ENCODE results near the gene DKKL1.

The DKKL1 gene

DNA sequence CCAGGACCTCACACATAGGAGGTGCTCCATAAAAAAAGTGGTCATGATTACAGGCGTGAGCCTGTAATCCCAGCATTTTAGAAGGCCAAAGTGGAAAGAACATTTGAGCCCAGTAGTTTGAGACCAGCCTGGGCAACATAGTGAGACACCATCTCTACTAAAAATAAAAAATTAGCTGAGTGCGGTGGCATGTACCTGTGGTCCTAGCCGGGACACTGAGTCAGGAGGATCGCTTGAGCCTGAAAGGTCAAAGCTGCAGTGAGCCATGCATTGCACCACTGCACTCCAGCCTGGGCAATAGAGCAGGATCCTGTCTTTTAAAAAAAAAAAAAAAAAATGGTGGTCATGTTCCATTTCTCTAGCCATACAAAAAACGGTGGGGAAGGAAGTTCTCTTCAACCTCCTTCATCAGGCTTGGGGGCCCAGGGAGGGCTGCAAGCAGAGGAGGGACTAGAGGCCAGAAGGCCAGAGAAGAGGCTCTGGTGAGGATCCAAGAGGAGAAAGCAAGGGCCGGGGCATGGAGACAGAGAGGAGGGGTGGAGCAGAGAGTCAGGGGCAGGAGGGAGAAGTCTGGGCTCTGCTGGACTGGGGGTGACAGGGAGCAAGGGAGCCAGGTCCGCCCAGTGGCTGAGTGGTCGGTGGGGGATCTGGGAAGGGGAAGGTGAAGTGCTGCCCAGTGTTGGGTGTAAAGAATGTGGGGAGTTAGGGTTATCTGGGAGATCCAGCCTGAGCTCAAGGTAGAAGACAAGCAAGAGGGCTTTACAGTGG lies 33.2 kb downstream of the DKKL1 start:
- DNase-seq: no peak

DNA sequence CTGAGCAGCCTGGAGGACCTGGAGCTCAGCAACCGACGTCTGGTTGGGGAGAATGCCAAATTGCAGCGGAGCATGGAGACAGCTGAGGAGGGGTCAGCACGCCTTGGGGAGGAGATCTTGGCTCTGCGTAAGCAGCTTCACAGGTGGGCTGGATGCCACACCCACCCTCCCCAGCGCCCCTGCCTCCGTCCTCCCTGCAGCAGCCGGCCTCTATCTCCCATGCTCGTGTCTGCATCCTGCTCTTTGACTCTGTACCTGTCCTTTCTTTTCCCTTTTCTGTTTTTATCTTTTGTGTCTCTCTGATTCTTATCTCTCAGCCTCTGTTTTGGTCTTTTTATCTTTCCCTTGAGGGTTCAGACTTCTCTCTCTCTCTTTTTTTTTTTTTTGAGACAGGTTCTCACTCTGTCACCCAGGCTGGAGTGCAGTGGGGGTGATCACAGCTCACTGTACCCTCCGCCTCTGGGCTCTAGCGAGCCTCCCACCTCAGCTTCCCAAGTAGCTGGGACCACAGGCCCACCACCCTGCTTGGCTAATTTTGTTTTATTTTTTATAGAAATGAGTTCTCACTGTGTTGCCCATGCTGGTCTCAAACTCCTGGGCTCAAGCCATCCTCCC lies 34.4 kb downstream of the DKKL1 start:
- DNase-seq: no peak

DNA sequence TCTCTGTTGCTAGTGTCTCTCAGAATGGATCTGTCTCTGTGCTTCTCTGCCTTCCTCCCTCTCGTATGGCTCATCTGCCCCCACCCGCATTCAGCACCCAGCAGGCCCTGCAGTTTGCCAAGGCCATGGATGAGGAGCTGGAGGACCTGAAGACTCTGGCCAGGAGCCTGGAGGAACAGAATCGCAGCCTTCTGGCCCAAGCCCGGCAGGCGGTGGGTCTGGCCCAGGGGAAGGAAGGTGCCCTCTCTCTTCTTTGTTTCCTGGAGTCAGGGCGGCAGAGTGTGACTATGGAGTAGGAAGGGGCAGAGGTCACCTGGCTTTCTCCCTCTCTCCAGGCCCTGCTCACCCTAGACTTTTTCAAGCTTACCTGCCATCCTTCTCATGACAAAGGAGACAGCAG lies 35.3 kb downstream of the DKKL1 start:
- DNase-seq: no peak

DNA sequence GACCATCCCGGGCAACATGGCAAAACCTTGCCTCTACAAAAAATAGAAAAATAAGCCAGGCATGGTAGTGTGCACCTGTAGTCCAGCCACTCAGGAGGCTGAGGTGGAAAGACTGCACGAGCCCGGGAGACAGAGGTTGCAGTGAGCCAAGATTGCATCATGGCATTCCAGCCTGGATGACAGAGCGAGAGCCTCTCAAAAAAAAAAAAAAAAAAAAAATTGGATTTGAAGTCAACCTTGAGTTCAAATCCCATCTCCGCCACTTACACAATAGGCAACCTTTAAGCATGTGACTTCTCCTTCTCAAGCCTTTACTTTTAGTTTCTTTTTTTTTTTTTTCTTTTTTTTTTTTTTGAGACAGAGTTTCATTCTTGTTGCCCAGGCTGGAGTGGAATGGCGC lies 36.4 kb downstream of the DKKL1 start:
- no peak for DNase-seq

DNA sequence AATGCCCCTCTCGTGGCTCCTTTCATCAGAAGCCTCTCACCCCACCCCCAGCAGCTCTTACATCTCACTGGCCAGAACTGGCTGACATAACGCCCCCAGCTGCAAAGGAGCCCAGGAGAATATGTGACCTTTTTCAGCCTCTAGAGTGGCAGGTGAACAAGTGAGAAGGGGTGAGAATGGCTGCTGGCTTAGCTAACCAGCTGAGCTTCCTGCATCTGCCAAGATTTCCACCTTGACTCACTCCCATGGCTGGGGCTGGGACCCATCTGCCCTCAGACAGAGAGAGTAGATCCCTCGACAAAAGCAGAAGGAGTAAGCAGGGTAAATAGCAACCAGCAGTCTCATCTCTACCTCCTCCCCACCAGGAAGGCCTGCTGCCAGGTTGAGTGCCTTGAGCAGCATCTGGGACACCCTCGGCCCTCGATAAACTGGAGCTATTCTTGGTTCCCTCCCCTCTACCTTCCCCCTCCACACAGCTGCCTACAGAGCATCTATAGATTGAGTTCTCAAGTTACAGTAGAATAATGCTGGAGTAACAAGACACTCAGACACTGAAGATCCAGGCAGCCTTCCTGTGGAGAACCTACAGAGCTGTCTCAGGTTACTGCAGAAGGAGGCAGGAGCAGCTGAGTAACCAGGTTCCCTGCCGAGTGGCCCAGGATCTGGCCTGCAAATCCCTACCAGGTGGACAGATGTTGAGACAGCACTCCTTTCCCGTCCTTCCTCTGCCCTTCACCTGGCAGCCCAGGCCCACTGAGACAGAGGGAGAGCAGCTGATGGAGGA lies 39.9 kb downstream of the DKKL1 start:
- no peak for DNase-seq

DNA sequence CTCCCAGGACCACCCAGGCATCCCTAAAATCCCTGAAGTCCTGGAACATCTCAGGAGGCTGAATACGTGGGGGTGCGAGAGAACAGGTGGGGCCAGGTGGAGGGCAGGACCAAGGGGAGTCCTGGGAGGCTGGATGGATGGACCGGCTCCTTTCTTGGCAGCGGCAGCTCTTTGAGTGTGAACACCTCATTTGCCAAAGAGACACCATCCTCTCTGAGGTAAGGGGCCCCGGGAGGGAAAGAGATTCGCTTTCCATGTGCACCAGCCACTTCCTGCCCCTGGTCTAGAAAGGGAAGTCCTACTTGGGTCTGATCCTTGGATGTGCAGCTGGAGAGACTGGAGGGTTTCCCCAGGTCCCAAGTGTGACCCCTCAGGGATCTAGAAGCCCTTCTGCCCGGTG lies 43.4 kb downstream of the DKKL1 start:
- DNase-seq: no peak

DNA sequence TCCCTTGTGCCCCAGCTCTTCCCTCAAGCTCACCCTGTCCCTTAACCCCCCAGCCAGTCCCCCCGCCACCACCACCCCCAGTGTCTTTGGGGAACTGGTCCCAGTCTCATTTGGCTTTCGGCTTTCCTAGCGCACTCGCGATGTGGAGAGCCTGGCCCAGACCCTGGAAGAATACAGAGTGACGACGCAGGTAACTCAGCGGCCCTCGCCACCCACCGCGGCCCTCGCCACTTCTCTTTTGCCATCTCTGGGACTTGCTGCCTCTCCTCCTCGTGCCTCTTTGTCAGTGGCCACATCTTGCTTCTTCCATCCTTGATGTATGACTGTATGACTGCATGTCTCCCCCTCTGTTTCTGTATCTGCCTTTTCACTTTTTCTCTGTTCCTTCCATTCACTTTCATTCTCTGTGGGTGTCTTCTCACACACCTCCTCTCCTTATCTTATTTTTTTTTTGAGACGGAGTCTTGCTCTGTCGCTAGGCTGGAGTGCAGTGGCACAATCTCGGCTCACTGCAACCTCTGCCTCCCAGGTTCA lies 43.9 kb downstream of the DKKL1 start:
- no peak for DNase-seq

DNA sequence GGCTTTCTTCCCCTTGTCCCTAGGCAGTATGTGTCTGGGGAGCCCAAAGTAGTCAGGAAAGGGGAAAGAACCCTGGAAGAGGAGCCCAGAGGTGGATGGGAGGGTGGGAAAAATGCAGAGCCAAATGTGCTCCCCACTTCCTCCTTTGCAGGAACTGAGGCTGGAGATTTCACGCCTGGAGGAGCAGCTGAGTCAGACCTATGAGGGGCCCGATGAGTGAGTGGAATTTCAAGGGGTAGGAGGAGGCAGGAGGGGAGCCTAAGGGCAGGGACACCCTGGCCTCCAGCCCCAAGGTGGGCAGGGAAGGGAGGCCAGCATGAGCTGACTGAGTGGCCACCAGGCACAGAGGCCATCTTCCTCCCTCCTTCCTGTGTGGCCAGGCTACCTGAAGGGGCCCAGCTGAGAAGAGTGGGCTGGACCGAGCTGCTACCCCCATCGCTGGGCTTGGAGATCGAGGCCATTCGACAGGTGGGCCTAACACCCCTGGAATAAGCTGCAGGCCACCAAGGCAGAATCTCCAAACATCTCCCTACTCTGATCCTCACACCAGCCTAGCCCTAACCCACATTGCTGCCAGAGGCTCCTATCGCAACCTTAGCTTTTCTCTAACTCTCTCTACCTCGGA lies 45.3 kb downstream of the DKKL1 start:
- no peak for DNase-seq

DNA sequence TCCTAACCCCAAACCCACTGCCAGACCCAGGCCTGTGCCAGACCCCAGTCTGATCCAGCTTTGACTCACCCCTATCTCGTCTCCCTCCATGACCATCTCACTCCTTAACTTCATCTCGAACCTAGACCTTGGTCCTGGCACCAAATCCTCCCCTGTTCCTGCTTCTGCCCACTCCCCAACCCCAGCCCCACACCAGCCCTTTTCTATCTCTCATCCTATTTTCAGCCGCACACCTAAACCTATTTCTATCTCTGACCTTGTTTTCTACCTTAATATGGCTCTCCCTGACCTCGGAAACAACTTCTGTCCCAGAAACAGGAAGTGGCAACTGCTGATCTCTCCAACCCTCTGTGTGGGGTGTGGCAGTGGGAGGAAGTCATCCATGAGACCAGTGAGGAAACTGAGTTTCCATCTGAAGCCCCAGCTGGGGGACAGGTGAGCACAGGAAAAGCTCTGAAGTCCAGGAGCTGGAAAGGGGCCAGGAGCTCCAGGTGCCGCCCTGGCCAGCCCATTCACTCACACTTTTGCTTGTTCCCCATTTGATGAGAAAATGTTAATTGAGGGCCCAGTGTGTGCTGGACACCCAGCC lies 45.9 kb downstream of the DKKL1 start:
- DNase-seq: peak; percentile 42

DNA sequence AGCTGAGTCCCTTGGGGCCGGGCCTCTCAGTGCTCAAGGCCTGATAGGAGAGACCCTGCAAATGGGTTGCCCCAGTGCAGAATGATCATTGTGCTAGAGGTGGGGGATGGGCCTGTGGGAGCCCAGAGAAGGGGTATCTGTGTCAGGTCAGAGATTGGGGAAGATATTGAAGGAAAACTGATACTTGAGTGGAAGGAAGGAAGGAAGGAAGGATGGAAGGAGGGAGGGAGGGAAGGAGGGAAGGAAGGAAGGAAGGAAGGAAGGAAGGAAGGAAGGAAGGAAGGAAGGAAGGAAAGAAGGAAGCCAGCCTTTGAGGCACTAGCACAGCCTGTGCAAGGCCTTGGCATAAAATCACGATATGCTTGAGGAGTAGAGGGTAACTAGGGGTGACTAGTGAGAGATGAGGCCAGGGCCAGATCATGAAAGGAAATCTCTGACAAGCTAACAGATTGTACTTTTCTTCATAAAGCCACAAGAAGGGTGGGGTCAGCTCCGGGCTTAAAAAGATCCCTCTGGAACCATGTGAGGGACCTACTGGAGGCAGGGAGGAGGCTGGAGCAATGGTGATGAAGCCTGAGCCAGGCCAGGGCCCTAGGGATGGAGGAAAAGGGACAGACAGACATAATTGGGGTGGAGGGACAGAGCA lies 48.1 kb downstream of the DKKL1 start:
- no peak for DNase-seq

DNA sequence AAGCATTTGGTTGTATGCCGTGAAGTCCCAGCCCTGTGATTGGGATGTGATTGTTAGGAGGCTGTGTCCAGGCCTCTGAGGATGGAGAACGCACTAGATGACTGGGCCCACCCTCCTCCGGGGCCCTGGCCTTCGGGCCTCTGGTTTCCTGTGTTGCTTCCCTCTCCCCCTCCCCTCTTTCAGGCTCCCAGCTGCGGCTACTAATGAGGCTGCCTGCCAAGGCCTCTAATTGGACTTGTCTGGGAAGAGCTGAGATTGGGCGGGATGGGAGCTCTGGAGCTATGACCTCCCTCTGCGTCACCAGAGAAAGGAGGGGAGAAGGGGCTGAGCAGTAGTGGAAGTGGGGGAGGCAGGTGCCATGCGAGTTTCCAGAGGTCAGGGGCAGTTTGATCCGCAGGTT lies 49.7 kb downstream of the DKKL1 start:
- no peak for DNase-seq

DNA sequence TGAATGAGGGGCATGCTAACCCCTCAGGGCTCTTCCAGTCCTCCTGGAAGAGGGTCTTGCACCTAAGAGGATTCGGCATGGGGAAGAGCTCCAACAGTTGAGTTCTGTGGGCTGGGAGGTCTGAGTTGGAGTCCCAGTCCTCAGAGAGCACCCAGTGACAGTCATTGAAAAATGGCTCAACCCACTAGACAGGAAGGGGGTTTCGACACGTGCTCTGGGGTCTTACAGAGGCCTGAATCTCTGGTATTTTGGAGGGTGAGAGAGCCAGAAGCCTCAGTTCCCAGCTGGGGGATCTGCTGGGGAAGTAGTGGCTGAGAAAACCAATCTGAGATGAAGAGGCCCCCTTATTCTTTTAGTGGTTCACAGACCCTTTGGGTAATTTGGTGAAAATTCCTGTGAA lies 50.6 kb downstream of the DKKL1 start:
- no peak for DNase-seq

DNA sequence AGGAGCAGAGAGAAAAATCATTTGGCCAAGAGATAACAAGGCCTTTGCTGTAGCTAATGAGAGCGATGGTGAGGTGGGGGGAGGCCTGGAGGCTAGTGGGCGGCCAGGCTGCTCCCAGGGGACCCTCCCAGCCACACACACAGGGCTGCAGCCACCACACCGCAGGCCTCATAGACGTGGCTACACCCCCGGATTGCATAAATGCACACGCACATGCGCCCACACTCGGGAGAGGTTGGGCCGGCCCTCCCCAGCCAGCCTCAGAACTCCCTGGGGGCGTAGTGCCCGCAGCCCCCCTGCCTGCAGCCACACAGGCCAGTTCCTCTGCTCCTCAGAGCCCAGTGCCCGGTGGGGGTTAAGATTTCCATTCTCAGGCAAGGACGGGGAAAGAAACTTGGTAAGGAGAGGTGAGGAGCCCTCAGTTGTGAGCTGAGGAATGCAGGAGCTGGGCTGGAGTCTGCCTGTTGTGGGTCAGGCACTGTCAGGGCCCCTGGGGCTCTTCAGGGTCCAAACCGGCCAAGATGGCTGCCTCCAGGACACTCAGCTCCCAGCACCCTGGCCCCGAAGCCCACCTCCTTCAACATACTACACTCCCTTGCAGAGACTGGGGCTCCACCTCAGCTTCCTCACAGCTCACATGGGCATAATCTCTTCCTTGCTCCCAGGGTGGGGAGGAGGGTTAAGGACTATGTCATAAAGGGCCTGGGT lies 51.6 kb downstream of the DKKL1 start:
- DNase-seq: no peak

DNA sequence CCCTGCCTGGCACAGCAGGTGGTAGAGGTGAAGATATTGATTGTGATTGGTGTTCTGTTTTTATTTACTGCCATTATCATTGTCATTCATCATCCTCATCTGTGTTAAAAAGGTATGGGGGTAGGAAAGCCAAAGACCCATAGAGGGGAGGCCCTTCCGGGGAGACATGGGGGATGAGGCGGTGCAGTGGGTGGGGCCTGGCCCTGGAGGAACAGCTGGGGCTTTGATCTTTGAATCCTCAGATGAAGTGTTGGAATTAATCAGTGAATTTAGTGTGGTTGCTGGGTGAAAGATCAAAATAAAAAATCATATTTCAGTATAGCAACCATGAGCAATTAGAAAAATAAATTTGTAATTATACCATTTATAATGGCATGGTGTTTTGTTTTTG lies 52.1 kb downstream of the DKKL1 start:
- no peak for DNase-seq

DNA sequence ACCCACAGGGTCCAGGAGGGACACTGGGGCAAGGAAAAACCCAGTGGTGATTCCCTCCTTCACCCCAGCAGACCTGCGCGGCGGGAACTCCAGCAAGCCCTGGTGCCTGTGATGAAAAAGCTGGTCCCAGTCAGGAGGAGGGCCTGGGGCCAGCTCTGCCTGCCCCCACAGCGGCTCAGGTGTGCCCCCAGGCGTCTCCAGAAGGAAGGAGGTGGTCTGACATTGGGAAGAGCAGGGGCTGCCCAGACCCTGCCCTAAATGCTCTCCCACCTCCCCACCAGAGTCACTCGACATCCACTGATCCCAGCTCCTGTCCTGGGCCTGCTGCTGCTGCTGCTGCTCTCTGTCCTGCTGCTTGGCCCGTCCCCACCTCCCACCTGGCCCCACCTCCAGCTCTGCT lies 53.4 kb downstream of the DKKL1 start:
- DNase-seq: no peak

DNA sequence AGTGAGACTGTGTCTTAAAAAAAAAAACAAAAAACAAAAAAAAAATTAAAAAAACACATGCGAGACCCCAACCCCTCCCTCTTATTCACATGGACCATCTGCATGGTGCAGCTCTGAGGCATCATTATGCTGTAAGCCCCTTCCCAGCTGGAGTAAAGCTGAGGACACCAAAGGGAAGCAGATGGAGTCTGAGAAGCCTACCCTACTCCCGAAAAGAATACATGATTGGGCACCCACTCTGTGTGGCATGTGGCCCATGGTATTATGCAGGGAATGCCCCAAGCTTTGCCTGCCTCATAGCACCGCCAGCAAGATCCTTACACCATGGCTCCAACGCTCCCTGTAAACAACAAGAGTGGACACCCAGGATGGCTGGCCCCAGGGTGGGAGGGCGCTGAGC lies 54.8 kb downstream of the DKKL1 start:
- DNase-seq: no peak

DNA sequence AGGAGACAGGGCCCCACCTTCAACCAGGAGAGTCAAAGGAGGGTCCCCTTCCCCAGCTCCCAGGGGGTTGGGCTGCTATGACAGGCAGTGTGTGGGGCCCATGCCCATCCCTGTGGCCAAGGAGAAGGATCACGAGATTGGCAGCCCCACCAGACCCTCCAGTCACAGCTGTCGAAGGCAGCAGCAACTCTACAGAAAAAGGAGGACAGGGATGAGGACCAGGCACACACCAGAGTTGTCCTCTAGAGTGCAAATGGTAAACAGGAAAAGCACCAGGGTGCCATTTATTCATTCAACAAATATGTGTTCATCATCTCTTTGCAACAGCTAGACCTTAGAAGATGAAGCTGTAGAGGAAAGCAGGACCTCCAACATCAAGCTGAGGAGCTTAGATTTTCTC lies 55.5 kb downstream of the DKKL1 start:
- DNase-seq: no peak

DNA sequence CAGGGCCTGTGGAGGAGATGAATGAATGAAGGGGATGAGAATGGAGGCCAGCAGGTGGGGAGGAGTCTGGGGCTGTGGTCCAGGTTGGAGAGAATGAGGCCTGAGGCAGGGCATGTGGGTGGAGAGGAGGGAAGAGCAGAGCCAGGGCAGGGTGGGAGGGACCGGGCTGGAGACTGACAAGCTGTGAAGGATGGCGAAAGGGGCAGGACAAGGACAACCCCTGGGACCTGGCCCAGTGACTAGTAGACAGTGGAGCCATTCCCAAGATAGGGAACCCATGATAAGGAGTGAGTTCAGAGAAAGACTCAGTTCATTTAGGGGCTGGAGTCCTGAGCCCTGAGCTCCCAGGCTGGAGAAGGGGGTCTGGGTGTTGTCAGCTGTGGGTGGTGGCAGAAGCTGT lies 56.5 kb downstream of the DKKL1 start:
- no peak for DNase-seq

DNA sequence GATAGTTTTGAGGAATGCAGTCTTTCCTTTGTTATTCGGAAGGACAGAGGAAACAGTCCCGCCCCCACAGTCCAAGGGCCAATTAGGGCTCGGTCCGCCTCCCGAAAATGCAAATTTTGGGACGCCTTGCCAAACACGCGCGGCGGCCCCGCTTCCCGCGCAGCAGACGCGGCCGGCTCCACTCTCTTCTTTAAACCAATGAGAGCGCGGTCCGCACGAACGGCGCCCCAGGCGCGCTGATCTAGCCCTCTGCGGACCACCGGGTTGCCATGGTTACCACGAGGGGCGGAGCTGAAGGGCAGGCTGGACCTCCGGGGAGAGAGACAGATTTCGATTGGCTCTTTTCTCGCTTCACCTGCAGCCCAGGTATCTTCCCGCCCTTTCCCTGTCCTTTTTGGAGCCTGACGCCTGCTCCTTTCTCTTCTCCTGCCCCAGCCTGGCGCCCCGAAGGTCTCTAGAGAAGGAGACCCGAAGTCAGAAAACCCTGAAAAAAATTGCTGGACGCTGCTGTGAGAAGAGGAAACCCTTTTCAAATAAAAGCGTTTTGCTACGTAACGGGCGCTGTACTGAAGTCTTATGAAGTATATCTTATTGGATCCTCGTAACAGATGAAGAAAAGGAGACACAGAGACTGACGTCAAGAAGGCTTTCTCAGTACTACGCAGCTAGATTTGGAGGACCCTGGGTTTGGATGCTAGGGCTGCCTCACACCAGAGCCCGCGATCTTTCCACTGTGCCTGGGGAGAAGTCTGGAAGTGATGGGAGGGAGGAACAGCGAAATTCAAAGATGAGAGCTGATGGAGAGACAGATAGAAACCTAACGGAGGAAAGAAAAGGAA lies 57.6 kb downstream of the DKKL1 start:
- no peak for DNase-seq

DNA sequence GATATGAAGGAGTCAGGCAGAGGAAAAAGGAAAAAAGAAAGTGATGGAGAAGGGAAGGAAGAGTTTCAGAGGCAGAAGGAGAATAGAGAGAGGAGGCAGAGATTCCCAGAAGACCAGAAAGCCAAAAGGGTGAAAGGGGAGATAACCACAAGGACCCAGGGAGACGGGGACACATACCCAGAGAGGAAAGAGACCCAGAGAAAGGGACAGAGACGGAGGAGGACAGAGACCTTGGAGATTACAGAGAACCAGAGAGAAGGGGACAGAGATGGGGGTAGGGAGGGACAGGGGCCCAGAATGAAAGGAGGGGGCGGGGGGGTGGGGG lies 58.2 kb downstream of the DKKL1 start:
- DNase-seq: no peak
